ENCODE results near the gene STARD3. TPM values are rescaled to one million over a fixed set of nuclear protein-coding genes. Genes with fewer than 3 reads are reported as not detected.

Gene STARD3
- polyA plus RNA-seq, 1 experiment = 43.3 TPM

DNA sequence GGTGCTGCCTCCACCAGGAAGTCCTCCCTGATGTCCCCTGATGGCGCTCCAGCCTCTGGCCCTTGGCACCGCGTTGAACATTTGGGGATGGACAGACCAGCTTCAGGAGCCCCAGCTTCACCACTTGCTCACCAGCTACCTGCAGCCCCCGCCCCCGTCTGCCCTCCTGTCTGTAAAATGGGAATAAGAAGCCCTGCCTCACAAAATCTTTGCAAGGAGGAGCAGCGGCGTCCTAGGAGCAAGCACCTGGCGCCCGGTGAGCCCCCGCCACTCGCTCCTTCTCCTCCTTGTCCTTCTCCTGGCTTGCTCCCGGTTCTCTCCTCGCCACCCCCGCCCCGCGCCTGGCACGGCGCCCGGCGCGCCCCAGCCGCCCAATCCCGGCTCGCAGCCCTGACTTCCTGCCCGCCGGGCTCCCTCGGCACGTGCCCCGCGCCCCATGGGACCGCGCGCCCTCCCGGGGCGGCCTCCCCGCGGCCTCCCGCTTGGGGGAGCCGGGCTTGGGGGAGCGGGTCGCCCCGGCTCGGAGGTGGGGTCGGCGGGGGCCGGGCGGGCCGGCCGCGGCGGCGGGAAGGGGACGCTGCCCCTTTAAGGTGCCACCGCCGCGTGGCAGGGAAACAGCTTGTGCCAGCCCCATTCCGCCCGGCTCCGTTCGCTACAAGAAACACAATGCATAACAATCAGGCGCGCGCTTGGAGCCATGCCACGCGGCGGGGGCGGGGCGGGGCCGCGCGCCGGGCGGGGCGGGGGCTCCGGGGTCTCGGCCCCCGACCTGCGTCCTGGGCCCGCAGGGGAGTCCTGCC, 19.3 kb upstream of the STARD3 start:
- ChIA-PET POLR2A (no interaction called here), CTCF (interaction anchor here (1.5 kb wide), 1 partner anchor 41 kb away, joined by 5 read pairs; no protein-coding TSS in a partner anchor)
- Histone ChIP-seq H3K27ac (ENCODE audit: low read depth, low read length) (no peak overlapping the region), H3K9me3 (ENCODE audit: control insufficient read depth, insufficient read depth, low read length) (no peaks in the 10 kb centered on the region), H3K4me3 (ENCODE audit: low read depth, low read length) (peak overlapping the region; percentile 56), H3K27me3 (ENCODE audit: control insufficient read depth, insufficient read depth, low read length) (peaks cover 41% of the 10 kb centered on the region)
- no peak for DNase-seq (ENCODE audit: low read depth, low spot score)
- no peak for TF ChIP-seq CTCF (IDR thresholded peaks at IDR 0.05; ENCODE audit: low read depth, low read length)

- Histone ChIP-seq H3K9me3 (ENCODE audit: control insufficient read depth, insufficient read depth, low read length) (no peaks in the 10 kb centered on the region), H3K27me3 (ENCODE audit: control insufficient read depth, insufficient read depth, low read length) (peaks cover 41% of the 10 kb centered on the region), H3K4me3 (ENCODE audit: low read depth, low read length) (peak overlapping the region; percentile 56), H3K27ac (ENCODE audit: low read depth, low read length) (no peak overlapping the region)
- no peak for DNase-seq (ENCODE audit: low read depth, low spot score)
- POLR2A ChIA-PET = no interaction called here
- TF ChIP-seq CTCF (IDR thresholded peaks at IDR 0.05; ENCODE audit: low read depth, low read length) = no peak
- CTCF ChIA-PET = interaction anchor here (0.7 to 7.8 kb wide), 6 partner anchors 10 to 69 kb away, joined by 3 to 227 read pairs (median 4); no protein-coding TSS in a partner anchor
These were observed 18.6 kb upstream of the STARD3 start for GRCh38 chr17:39618246-39618913.

- POLR2A ChIA-PET = no interaction called here
- no peak overlapping the region for H3K27ac ChIP-seq (ENCODE audit: low read depth, low read length)
- no peak overlapping the region for H3K4me3 ChIP-seq (ENCODE audit: low read depth, low read length)
- H3K27me3 ChIP-seq (ENCODE audit: control insufficient read depth, insufficient read depth, low read length) = peaks cover 41% of the 10 kb centered on the region
- CTCF ChIA-PET = interaction anchor here (0.7 to 7.8 kb wide), 7 partner anchors 9 to 99 kb away, joined by 3 to 227 read pairs (median 4); no protein-coding TSS in a partner anchor
- TF ChIP-seq CTCF (IDR thresholded peaks at IDR 0.05; ENCODE audit: low read depth, low read length) = no peak
- no peaks in the 10 kb centered on the region for H3K9me3 ChIP-seq (ENCODE audit: control insufficient read depth, insufficient read depth, low read length)
- no peak for DNase-seq (ENCODE audit: low read depth, low spot score)
These were observed 17.8 kb upstream of the STARD3 start for GRCh38 chr17:39618956-39619785.

GRCh38 chr17:39619786-39620101, 17.2 kb upstream of the STARD3 start:
- Histone ChIP-seq H3K27me3 (ENCODE audit: control insufficient read depth, insufficient read depth, low read length) (peaks cover 39% of the 10 kb centered on the region), H3K27ac (ENCODE audit: low read depth, low read length) (no peak overlapping the region), H3K9me3 (ENCODE audit: control insufficient read depth, insufficient read depth, low read length) (no peaks in the 10 kb centered on the region), H3K4me3 (ENCODE audit: low read depth, low read length) (no peak overlapping the region)
- DNase-seq (ENCODE audit: low read depth, low spot score) = no peak
- ChIA-PET CTCF (interaction anchor here (1.3 to 7.8 kb wide), 6 partner anchors 13 to 99 kb away, joined by 4 to 227 read pairs (median 60); partner anchors contain the start of genes PNMT and STARD3), POLR2A (no interaction called here)
- TF ChIP-seq CTCF (IDR thresholded peaks at IDR 0.05; ENCODE audit: low read depth, low read length) = no peak

Measured in AG04450 (cell line).